Measurements from ENCODE around the gene PTPRB.

DNA sequence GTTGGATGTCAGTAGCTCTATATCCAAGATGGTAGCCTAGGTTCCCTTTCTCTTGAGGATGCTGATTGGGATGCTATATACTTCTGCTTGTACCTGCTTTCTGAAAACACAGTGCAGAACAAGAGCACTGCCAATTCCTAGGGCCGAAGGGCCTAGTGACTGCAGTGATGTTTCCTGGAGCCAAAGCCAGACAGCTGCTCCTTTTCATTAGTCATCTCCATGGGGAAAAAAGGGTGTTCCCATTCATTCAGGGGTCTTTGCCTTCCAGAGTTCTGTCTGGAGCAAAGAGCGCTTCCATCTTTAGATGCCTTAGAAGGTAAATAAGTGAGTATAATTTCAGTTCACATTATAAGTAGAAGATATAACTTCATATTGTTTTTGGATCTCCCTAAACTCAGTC is 85.5 kb downstream of the PTPRB start:
- TF ChIP-seq, protein P1, sequence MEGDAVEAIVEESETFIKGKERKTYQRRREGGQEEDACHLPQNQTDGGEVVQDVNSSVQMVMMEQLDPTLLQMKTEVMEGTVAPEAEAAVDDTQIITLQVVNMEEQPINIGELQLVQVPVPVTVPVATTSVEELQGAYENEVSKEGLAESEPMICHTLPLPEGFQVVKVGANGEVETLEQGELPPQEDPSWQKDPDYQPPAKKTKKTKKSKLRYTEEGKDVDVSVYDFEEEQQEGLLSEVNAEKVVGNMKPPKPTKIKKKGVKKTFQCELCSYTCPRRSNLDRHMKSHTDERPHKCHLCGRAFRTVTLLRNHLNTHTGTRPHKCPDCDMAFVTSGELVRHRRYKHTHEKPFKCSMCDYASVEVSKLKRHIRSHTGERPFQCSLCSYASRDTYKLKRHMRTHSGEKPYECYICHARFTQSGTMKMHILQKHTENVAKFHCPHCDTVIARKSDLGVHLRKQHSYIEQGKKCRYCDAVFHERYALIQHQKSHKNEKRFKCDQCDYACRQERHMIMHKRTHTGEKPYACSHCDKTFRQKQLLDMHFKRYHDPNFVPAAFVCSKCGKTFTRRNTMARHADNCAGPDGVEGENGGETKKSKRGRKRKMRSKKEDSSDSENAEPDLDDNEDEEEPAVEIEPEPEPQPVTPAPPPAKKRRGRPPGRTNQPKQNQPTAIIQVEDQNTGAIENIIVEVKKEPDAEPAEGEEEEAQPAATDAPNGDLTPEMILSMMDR (conservative IDR thresholded peaks at IDR 0.05 in 1 of 2, IDR thresholded peaks at IDR 0.05 in 1 of 2; ENCODE audit: extremely low read depth in 1 of 2, insufficient read depth in 1 of 2, low read depth in 1 of 2, low read length in 2 of 2): no peak
- no peak for TF ChIP-seq EZH2 (IDR thresholded peaks at IDR 0.05; ENCODE audit: borderline replicate concordance, low read length)

Measured in mammary epithelial cell (primary cell).